WTC11 (cell line): ENCODE data around the gene GP2. TPM values are rescaled to one million over a fixed set of nuclear protein-coding genes. Genes with fewer than 3 reads are reported as not detected.

Experiments
- ATAC-seq: fragments of 200-7000 bp; cut with Tn5 transposase; 2 replicates; pipeline ENCODE4 v1.10.0; 2021; ENCODE audit warnings: mild to moderate bottlenecking, moderate library complexity
- CTCF ChIA-PET: fragments of 300-600 bp; sonication (Branson Sonifier 250); formaldehyde crosslinking; loops from one replicate; lab custom pipeline; 2021; ENCODE audit warnings: antibody characterized with exemption; lab: Charles Lee
- POLR2A ChIA-PET: fragments of 350-600 bp; sonication (Branson Sonifier 250); formaldehyde crosslinking; loops from one replicate; lab custom pipeline; 2021; ENCODE audit warnings: antibody characterized with exemption; lab: Charles Lee
- DNase-seq: peaks from one replicate; pipeline ENCODE4 v3.0.0; 2021; ENCODE audit warnings: low spot score
- H3K27ac Mint-ChIP-seq: 2 replicates; pipeline ENCODE4 v1.8.0; 2021; ENCODE audit warnings: mixed read lengths
- H3K27me3 Mint-ChIP-seq: 2 replicates; pipeline ENCODE4 v1.8.0; 2021; ENCODE audit warnings: low read depth, mild to moderate bottlenecking, moderate library complexity, mixed read lengths
- H3K36me3 Mint-ChIP-seq: 2 replicates; pipeline ENCODE4 v1.8.0; 2021; ENCODE audit warnings: mixed read lengths
- H3K4me1 Mint-ChIP-seq: 2 replicates; pipeline ENCODE4 v1.8.0; 2022; ENCODE audit warnings: mixed read lengths
- H3K4me3 Mint-ChIP-seq: 2 replicates; pipeline ENCODE4 v1.8.0; 2021; ENCODE audit warnings: mild to moderate bottlenecking, moderate library complexity, mixed read lengths
- H3K9me3 Mint-ChIP-seq: 2 replicates; pipeline ENCODE4 v1.8.0; 2021; ENCODE audit warnings: mixed read lengths
- ATF1 ChIP-seq: sonication (generic); formaldehyde crosslinking; IDR thresholded peaks from 2 replicates; pipeline ENCODE4 v1.8.1; 2023; ENCODE audit warnings: mild to moderate bottlenecking, moderate library complexity, missing genetic modification reagents
- FOXP1 ChIP-seq: sonication (generic); formaldehyde crosslinking; IDR thresholded peaks from 2 replicates; pipeline ENCODE4 v1.8.0; 2022; ENCODE audit warnings: missing genetic modification reagents, mild to moderate bottlenecking, moderate library complexity, borderline replicate concordance
- JAZF1 ChIP-seq: fragments of 250-450 bp; sonication (Bioruptor Pico); IDR thresholded peaks from 2 replicates; pipeline ENCODE4 v1.9.0; 2021; ENCODE audit warnings: moderate library complexity, mild to moderate bottlenecking, inconsistent platforms
- MXD4 ChIP-seq: fragments of 250-450 bp; sonication (Bioruptor Pico); IDR thresholded peaks from 2 replicates; pipeline ENCODE4 v1.8.0; 2021; ENCODE audit warnings: mild to moderate bottlenecking, moderate library complexity, borderline replicate concordance
- SOX15 ChIP-seq: fragments of 250-450 bp; sonication (Bioruptor Pico); IDR thresholded peaks from 2 replicates; pipeline ENCODE4 v1.9.0; 2021; ENCODE audit warnings: mild to moderate bottlenecking
- ZNF121 ChIP-seq: sonication (generic); formaldehyde crosslinking; IDR thresholded peaks from 2 replicates; pipeline ENCODE4 v1.8.0; 2023; ENCODE audit warnings: missing genetic modification reagents
- ZNF219 ChIP-seq: sonication (generic); formaldehyde crosslinking; IDR thresholded peaks from 2 replicates; pipeline ENCODE4 v1.8.0; 2023; ENCODE audit warnings: missing genetic modification reagents, mild to moderate bottlenecking, borderline replicate concordance
- ZNF317 ChIP-seq: sonication (generic); formaldehyde crosslinking; IDR thresholded peaks from 2 replicates; pipeline ENCODE4 v1.8.1; 2023; ENCODE audit warnings: low read depth, mild to moderate bottlenecking, moderate library complexity, missing genetic modification reagents, borderline replicate concordance
- ZNF671 ChIP-seq: fragments of 250-450 bp; sonication (Bioruptor Pico); IDR thresholded peaks from 2 replicates; pipeline ENCODE4 v1.8.0; 2021; ENCODE audit warnings: mild to moderate bottlenecking
- total RNA-seq: library from RNA; stranded (reverse); gene quantifications from 3 replicates; pipeline ENCODE4 v1.2.3, GENCODE V29; 2021
- TF ChIP-seq, protein P1 (sequence below): sonication (generic); formaldehyde crosslinking; IDR thresholded peaks from 2 replicates; pipeline ENCODE4 v1.8.0; 2022; ENCODE audit warnings: mild to moderate bottlenecking, missing genetic modification reagents
- TF ChIP-seq, protein P2 (sequence below): sonication (generic); formaldehyde crosslinking; IDR thresholded peaks from 2 replicates; pipeline ENCODE4 v1.8.1; 2022; ENCODE audit warnings: low read depth, missing genetic modification reagents, borderline replicate concordance
- TF ChIP-seq, protein P3 (sequence below): sonication (generic); formaldehyde crosslinking; IDR thresholded peaks from 2 replicates; pipeline ENCODE4 v1.8.1; 2022; ENCODE audit warnings: mild to moderate bottlenecking, missing genetic modification reagents, moderate library complexity, borderline replicate concordance
- TF ChIP-seq, protein P4 (sequence below): fragments of 250-450 bp; sonication (Bioruptor Pico); IDR thresholded peaks from 2 replicates; pipeline ENCODE4 v1.9.0; 2021; ENCODE audit warnings: moderate library complexity, mild to moderate bottlenecking, inconsistent platforms, borderline replicate concordance
- TF ChIP-seq, protein P5 (sequence below): fragments of 250-450 bp; sonication (Bioruptor Pico); IDR thresholded peaks from 2 replicates; pipeline ENCODE4 v1.9.0; 2021; ENCODE audit warnings: mild to moderate bottlenecking
- TF ChIP-seq, protein P6 (sequence below): sonication (generic); formaldehyde crosslinking; IDR thresholded peaks from 2 replicates; pipeline ENCODE4 v1.8.1; 2023; ENCODE audit warnings: mild to moderate bottlenecking, moderate library complexity, missing genetic modification reagents
- TF ChIP-seq, protein P7 (sequence below): sonication (generic); formaldehyde crosslinking; IDR thresholded peaks from 2 replicates; pipeline ENCODE4 v1.8.0; 2022; ENCODE audit warnings: mild to moderate bottlenecking, missing genetic modification reagents
- TF ChIP-seq, protein P8 (sequence below): sonication (generic); formaldehyde crosslinking; IDR thresholded peaks from 2 replicates; pipeline ENCODE4 v1.8.0; 2023; ENCODE audit warnings: mild to moderate bottlenecking, missing genetic modification reagents
- TF ChIP-seq, protein P9 (sequence below): sonication (generic); formaldehyde crosslinking; IDR thresholded peaks from 2 replicates; pipeline ENCODE4 v1.8.1; 2022; ENCODE audit warnings: low read depth, mild to moderate bottlenecking, moderate library complexity, missing genetic modification reagents, borderline replicate concordance
- TF ChIP-seq, protein P10 (sequence below): sonication (generic); formaldehyde crosslinking; IDR thresholded peaks from 2 replicates; pipeline ENCODE4 v1.8.1; 2023; ENCODE audit warnings: mild to moderate bottlenecking, missing genetic modification reagents

Gene GP2
- total RNA-seq, 1 experiment from 2014 or later: 6.6 TPM

DNA sequence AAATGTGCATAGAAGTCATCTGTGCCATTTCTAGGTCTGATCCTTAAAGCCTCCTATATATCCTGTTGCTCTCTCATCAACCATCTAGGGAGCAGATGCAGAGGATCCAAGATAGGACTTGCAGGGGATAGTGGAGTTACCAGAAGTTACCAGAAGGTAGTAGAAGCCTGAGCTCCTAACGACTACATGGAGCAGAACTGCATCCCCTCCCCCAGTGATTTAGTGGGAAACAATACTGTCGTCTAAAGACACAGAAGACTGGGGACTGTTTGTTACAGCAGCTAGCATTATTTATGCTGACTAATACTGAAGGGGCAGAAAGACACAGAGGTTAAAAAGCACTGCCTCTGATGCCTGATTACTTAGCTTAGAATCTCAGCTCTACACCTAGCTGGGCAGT is 15.8 kb downstream of the GP2 start:
- ATAC-seq (no peak), DNase-seq (no peak)
- Mint-ChIP-seq H3K4me1 (peaks cover 10% of the 10 kb centered on the region), H3K4me3 (no peak overlapping the region), H3K9me3 (peaks cover 17% of the 10 kb centered on the region), H3K27me3 (no peaks in the 10 kb centered on the region), H3K36me3 (no peaks in the 10 kb centered on the region), H3K27ac (no peak overlapping the region)
- ChIA-PET CTCF (interaction anchor here (1.1 to 3.6 kb wide), 2 partner anchors 11 to 307 kb away, joined by 4 to 15 read pairs; no protein-coding TSS in a partner anchor), POLR2A (no interaction called here)
- no peak for TF ChIP-seq ZNF671
- TF ChIP-seq, protein P1, sequence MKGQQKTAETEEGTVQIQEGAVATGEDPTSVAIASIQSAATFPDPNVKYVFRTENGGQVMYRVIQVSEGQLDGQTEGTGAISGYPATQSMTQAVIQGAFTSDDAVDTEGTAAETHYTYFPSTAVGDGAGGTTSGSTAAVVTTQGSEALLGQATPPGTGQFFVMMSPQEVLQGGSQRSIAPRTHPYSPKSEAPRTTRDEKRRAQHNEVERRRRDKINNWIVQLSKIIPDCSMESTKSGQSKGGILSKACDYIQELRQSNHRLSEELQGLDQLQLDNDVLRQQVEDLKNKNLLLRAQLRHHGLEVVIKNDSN: no peak
- TF ChIP-seq, protein P2, sequence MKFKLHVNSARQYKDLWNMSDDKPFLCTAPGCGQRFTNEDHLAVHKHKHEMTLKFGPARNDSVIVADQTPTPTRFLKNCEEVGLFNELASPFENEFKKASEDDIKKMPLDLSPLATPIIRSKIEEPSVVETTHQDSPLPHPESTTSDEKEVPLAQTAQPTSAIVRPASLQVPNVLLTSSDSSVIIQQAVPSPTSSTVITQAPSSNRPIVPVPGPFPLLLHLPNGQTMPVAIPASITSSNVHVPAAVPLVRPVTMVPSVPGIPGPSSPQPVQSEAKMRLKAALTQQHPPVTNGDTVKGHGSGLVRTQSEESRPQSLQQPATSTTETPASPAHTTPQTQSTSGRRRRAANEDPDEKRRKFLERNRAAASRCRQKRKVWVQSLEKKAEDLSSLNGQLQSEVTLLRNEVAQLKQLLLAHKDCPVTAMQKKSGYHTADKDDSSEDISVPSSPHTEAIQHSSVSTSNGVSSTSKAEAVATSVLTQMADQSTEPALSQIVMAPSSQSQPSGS (CRISPR knock-in tag): no peak
- no peak for TF ChIP-seq ZNF121
- TF ChIP-seq FOXP1 (CRISPR knock-in tag): no peak
- TF ChIP-seq, protein P3, sequence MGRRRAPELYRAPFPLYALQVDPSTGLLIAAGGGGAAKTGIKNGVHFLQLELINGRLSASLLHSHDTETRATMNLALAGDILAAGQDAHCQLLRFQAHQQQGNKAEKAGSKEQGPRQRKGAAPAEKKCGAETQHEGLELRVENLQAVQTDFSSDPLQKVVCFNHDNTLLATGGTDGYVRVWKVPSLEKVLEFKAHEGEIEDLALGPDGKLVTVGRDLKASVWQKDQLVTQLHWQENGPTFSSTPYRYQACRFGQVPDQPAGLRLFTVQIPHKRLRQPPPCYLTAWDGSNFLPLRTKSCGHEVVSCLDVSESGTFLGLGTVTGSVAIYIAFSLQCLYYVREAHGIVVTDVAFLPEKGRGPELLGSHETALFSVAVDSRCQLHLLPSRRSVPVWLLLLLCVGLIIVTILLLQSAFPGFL: no peak
- TF ChIP-seq, protein P4, sequence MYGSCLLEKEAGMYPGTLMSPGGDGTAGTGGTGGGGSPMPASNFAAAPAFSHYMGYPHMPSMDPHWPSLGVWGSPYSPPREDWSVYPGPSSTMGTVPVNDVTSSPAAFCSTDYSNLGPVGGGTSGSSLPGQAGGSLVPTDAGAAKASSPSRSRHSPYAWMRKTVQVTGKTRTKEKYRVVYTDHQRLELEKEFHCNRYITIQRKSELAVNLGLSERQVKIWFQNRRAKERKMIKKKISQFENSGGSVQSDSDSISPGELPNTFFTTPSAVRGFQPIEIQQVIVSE (CRISPR knock-in tag): no peak
- TF ChIP-seq, protein P5, sequence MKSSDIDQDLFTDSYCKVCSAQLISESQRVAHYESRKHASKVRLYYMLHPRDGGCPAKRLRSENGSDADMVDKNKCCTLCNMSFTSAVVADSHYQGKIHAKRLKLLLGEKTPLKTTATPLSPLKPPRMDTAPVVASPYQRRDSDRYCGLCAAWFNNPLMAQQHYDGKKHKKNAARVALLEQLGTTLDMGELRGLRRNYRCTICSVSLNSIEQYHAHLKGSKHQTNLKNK (CRISPR knock-in tag): no peak
- TF ChIP-seq, protein P6, sequence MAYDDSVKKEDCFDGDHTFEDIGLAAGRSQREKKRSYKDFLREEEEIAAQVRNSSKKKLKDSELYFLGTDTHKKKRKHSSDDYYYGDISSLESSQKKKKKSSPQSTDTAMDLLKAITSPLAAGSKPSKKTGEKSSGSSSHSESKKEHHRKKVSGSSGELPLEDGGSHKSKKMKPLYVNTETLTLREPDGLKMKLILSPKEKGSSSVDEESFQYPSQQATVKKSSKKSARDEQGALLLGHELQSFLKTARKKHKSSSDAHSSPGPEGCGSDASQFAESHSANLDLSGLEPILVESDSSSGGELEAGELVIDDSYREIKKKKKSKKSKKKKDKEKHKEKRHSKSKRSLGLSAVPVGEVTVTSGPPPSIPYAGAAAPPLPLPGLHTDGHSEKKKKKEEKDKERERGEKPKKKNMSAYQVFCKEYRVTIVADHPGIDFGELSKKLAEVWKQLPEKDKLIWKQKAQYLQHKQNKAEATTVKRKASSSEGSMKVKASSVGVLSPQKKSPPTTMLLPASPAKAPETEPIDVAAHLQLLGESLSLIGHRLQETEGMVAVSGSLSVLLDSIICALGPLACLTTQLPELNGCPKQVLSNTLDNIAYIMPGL: no peak
- TF ChIP-seq SOX15 (CRISPR knock-in tag): no peak
- no peak for TF ChIP-seq ZNF317

DNA sequence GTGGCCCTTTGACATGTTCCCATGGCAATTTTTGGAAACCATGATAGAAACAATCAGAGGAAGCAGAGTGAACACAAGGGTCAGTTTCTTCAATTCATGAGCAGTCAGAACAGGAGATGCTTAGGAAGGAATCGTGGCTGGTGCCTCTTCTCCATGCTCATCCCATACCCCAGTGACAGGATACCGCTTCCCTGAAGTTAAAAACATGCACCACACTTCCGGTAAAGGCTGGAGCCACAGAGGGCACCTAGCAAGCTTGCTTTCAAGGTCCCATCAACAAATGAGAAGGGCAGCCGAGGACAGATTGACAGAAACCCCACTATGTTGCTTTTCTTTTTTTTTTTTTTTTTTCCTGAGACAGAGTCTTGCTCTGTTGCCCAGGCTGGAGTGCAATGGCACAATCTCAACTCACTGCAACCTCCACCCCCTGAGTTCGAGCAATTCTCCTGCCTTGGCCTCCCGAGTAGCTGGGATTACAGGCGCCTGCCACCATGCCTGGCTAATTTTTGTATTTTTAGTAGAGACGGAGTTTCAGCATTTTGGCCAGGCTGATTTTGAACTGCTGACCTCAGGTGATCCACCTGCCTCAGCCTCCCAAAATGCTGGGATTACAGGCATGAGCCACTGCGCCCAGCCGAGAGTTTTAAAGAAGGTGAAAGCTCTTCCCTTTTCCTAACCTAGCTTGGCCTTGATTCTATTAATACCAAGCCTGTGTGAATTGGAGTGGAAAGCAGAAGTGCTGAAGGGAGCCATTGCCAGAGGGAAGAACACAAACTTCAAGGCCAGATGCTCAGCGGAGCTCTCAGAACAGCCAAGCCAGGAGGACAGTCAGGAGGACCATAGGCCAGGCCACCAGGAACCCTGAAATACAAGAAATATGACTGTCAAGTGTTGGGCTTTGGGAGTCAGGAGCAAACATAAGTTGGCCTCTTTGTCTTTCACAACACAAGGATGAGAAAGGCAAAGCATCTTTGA is 16.6 kb downstream of the GP2 start:
- ATAC-seq: no peak
- H3K4me3 Mint-ChIP-seq: no peak overlapping the region
- CTCF ChIA-PET: interaction anchor here (1.1 to 3.6 kb wide), 3 partner anchors 10 to 306 kb away, joined by 4 to 16 read pairs (median 15); no protein-coding TSS in a partner anchor
- H3K27me3 Mint-ChIP-seq: no peaks in the 10 kb centered on the region
- POLR2A ChIA-PET: no interaction called here
- peaks cover 17% of the 10 kb centered on the region for H3K9me3 Mint-ChIP-seq
- DNase-seq: no peak
- no peaks in the 10 kb centered on the region for H3K36me3 Mint-ChIP-seq
- H3K4me1 Mint-ChIP-seq: peaks cover 10% of the 10 kb centered on the region
- H3K27ac Mint-ChIP-seq: no peak overlapping the region
- no peak for TF ChIP-seq JAZF1
- no peak for TF ChIP-seq MXD4 (CRISPR knock-in tag)
- TF ChIP-seq ZNF671: no peak
- TF ChIP-seq, protein P7, sequence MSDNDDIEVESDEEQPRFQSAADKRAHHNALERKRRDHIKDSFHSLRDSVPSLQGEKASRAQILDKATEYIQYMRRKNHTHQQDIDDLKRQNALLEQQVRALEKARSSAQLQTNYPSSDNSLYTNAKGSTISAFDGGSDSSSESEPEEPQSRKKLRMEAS (CRISPR knock-in tag): no peak
- TF ChIP-seq FOXP1 (CRISPR knock-in tag): no peak
- TF ChIP-seq, protein P8, sequence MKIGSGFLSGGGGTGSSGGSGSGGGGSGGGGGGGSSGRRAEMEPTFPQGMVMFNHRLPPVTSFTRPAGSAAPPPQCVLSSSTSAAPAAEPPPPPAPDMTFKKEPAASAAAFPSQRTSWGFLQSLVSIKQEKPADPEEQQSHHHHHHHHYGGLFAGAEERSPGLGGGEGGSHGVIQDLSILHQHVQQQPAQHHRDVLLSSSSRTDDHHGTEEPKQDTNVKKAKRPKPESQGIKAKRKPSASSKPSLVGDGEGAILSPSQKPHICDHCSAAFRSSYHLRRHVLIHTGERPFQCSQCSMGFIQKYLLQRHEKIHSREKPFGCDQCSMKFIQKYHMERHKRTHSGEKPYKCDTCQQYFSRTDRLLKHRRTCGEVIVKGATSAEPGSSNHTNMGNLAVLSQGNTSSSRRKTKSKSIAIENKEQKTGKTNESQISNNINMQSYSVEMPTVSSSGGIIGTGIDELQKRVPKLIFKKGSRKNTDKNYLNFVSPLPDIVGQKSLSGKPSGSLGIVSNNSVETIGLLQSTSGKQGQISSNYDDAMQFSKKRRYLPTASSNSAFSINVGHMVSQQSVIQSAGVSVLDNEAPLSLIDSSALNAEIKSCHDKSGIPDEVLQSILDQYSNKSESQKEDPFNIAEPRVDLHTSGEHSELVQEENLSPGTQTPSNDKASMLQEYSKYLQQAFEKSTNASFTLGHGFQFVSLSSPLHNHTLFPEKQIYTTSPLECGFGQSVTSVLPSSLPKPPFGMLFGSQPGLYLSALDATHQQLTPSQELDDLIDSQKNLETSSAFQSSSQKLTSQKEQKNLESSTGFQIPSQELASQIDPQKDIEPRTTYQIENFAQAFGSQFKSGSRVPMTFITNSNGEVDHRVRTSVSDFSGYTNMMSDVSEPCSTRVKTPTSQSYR (CRISPR knock-in tag): no peak
- TF ChIP-seq ZNF219 (CRISPR knock-in tag): no peak
- TF ChIP-seq ATF1 (CRISPR knock-in tag): no peak
- TF ChIP-seq, protein P9, sequence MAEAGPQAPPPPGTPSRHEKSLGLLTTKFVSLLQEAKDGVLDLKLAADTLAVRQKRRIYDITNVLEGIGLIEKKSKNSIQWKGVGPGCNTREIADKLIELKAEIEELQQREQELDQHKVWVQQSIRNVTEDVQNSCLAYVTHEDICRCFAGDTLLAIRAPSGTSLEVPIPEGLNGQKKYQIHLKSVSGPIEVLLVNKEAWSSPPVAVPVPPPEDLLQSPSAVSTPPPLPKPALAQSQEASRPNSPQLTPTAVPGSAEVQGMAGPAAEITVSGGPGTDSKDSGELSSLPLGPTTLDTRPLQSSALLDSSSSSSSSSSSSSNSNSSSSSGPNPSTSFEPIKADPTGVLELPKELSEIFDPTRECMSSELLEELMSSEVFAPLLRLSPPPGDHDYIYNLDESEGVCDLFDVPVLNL (CRISPR knock-in tag): no peak
- TF ChIP-seq, protein P10, sequence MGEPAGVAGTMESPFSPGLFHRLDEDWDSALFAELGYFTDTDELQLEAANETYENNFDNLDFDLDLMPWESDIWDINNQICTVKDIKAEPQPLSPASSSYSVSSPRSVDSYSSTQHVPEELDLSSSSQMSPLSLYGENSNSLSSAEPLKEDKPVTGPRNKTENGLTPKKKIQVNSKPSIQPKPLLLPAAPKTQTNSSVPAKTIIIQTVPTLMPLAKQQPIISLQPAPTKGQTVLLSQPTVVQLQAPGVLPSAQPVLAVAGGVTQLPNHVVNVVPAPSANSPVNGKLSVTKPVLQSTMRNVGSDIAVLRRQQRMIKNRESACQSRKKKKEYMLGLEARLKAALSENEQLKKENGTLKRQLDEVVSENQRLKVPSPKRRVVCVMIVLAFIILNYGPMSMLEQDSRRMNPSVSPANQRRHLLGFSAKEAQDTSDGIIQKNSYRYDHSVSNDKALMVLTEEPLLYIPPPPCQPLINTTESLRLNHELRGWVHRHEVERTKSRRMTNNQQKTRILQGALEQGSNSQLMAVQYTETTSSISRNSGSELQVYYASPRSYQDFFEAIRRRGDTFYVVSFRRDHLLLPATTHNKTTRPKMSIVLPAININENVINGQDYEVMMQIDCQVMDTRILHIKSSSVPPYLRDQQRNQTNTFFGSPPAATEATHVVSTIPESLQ (CRISPR knock-in tag): no peak
